Sigmoid colon (tissue), 7 donors: ENCODE data around the gene APLNR. TPM values are rescaled to one million over a fixed set of nuclear protein-coding genes. Genes with fewer than 3 reads are reported as not detected.
A peak's percentile ranks its signal among the peaks of the same experiment; 100 is the strongest.

ENCODE experiments used
- DNase-seq: peaks from one replicate; pipeline ENCODE4 v3.0.0-alpha.2; 2019
- H3K27ac ChIP-seq, 4 donors: fragments of 200-600 bp; sonication (generic); one replicate each; pipeline ENCODE4 v1.5.1; 2016 to 2019; ENCODE audit warnings: mild to moderate bottlenecking in 1 of 4
- H3K27me3 ChIP-seq, 3 donors: fragments of 200-600 bp; sonication (generic); one replicate each; pipeline ENCODE4 v1.5.1; 2019; ENCODE audit warnings: mild to moderate bottlenecking in 1 of 3
- H3K36me3 ChIP-seq, 4 donors: fragments of 200-600 bp; sonication (generic); one replicate each; pipeline ENCODE4 v1.5.1; 2016 to 2019
- H3K4me1 ChIP-seq, 4 donors: fragments of 200-600 bp; sonication (generic); one replicate each; pipeline ENCODE4 v1.5.1; 2017 to 2019
- H3K4me3 ChIP-seq, 4 donors: fragments of 200-600 bp; sonication (generic); one replicate each; pipeline ENCODE4 v1.5.1; 2017 to 2019; ENCODE audit warnings: mild to moderate bottlenecking in 2 of 4, moderate library complexity in 1 of 4
- H3K9me3 ChIP-seq, 4 donors: fragments of 200-600 bp in 3 of 4; sonication (generic) in 3 of 4; one replicate each; pipeline versions ENCODE4 v1.5.1 to v1.6.1; 2013 to 2019
- CTCF ChIP-seq, 4 experiments: fragments of 450-650 bp in 3 of 4; fragments of 200-600 bp in 1 of 4; IDR thresholded peaks; one replicate each; pipeline ENCODE4 v1.5.1; 2016 to 2019; ENCODE audit warnings: antibody characterized with exemption in 4 of 4, mild to moderate bottlenecking in 3 of 4, moderate library complexity in 2 of 4
- EP300 ChIP-seq, 4 donors: sonication (generic); formaldehyde crosslinking; IDR thresholded peaks; one replicate each; pipeline ENCODE4 v1.6.1; 2017; ENCODE audit warnings: antibody characterized with exemption in 4 of 4
- POLR2A ChIP-seq, 2 donors: fragments of 450-650 bp; IDR thresholded peaks; one replicate each; pipeline ENCODE4 v1.6.1; 2016; ENCODE audit warnings: antibody characterized with exemption in 2 of 2, mild to moderate bottlenecking in 2 of 2, moderate library complexity in 2 of 2
- POLR2AphosphoS5 ChIP-seq, 4 donors: sonication (generic); formaldehyde crosslinking; IDR thresholded peaks; one replicate each; pipeline ENCODE4 v1.6.1; 2017; ENCODE audit warnings: antibody characterized with exemption in 4 of 4
- WGBS, 2 donors: extraction: QIAGEN DNeasy Blood & Tissue Kit; methylation state at CpG; one replicate each; pipeline ENCODE4 v1.1.7; 2013; 5-methylcytosine and 5-hydroxymethylcytosine counted together
- intact Hi-C: fragments of 100-400 bp; cut with DNase I; formaldehyde crosslinking; loops from one replicate; pipeline ENCODE4 v1.15.1; 2023
- polyA plus RNA-seq, 3 donors: library from polyadenylated mRNA; stranded (reverse); fragments of 200-250 nt; gene quantifications; one replicate each; pipeline ENCODE4 v1.2.3, GENCODE V29; 2013
- total RNA-seq, 4 donors: library from RNA; depleted of rRNA; stranded (reverse); fragments of >200 nt; gene quantifications; one replicate each; pipeline ENCODE4 v1.1.0, GENCODE V29; 2016
- donor health status: healthy with polysubstance abuse.
- donor health status: Bipolar disorder and iron deficiency.
- donor health status: healthy.

APLNR gene
- total and polyA plus RNA-seq, 7 donors: under 0.01 to 2.6 (median 0.71) TPM

GRCh38 chr11:57248780-57249383 is 11.8 kb upstream of the APLNR start:
- Histone ChIP-seq H3K4me1 (peaks cover 0 to 8% (median 4%) of the 10 kb centered on the region in 4 donors), H3K4me3 (no peak overlapping the region), H3K9me3 (no peaks in the 10 kb centered on the region), H3K36me3 (no peaks in the 10 kb centered on the region), H3K27me3 (no peaks in the 10 kb centered on the region), H3K27ac (peak overlapping the region in 1 of 4 donors; percentile 35)
- 29 to 33% methylated on average over 9 of the region's 9 CpGs for WGBS, 2 donors
- TF ChIP-seq POLR2AphosphoS5 (IDR thresholded peaks at IDR 0.05) (no peak), CTCF (IDR thresholded peaks at IDR 0.05) (peak; percentile 30 to 58 (median 41)), EP300 (IDR thresholded peaks at IDR 0.05) (no peak), POLR2A (IDR thresholded peaks at IDR 0.05) (no peak)
- DNase-seq: peak; percentile 79
- intact Hi-C loops: loop anchor here (2.0 kb wide), 2 partner anchors 118 to 132 kb away; no protein-coding TSS in a partner anchor

GRCh38 chr11:57244911-57245310 is 7.9 kb upstream of the APLNR start:
- H3K27me3 ChIP-seq: no peaks in the 10 kb centered on the region
- peaks cover 0 to 17% (median 6%) of the 10 kb centered on the region in 4 donors for H3K4me1 ChIP-seq
- no peaks in the 10 kb centered on the region for H3K36me3 ChIP-seq
- TF ChIP-seq EP300 (IDR thresholded peaks at IDR 0.05) (no peak), CTCF (IDR thresholded peaks at IDR 0.05) (no peak), POLR2A (IDR thresholded peaks at IDR 0.05) (no peak), POLR2AphosphoS5 (IDR thresholded peaks at IDR 0.05) (no peak)
- no peak overlapping the region for H3K4me3 ChIP-seq
- 49 to 92% methylated on average over 3 of the region's 3 CpGs for WGBS, 2 donors
- no peak overlapping the region for H3K27ac ChIP-seq
- H3K9me3 ChIP-seq: no peaks in the 10 kb centered on the region
- DNase-seq: no peak
- intact Hi-C loops: no loop called here

- Histone ChIP-seq H3K4me3 (no peak overlapping the region), H3K36me3 (no peaks in the 10 kb centered on the region), H3K9me3 (no peaks in the 10 kb centered on the region), H3K4me1 (peaks cover 0 to 14% (median 6%) of the 10 kb centered on the region in 4 donors), H3K27me3 (no peaks in the 10 kb centered on the region), H3K27ac (no peak overlapping the region)
- 74 to 77% methylated on average over 2 of the region's 2 CpGs for WGBS, 2 donors
- intact Hi-C loops: no loop called here
- DNase-seq: no peak
- TF ChIP-seq CTCF (IDR thresholded peaks at IDR 0.05): no peak
- TF ChIP-seq EP300 (IDR thresholded peaks at IDR 0.05): no peak
- no peak for TF ChIP-seq POLR2AphosphoS5 (IDR thresholded peaks at IDR 0.05)
These were observed 4.4 kb upstream of the APLNR start for GRCh38 chr11:57241353-57241972.

GRCh38 chr11:57240757-57241156 is 3.7 kb upstream of the APLNR start:
- no peaks in the 10 kb centered on the region for H3K9me3 ChIP-seq
- H3K36me3 ChIP-seq: no peaks in the 10 kb centered on the region
- intact Hi-C loops: no loop called here
- DNase-seq: no peak
- 55 to 84% methylated on average over 5 of the region's 5 CpGs for WGBS, 2 donors
- no peak for TF ChIP-seq POLR2AphosphoS5 (IDR thresholded peaks at IDR 0.05)
- TF ChIP-seq CTCF (IDR thresholded peaks at IDR 0.05): no peak
- no peak for TF ChIP-seq POLR2A (IDR thresholded peaks at IDR 0.05)
- no peak for TF ChIP-seq EP300 (IDR thresholded peaks at IDR 0.05)
- H3K27me3 ChIP-seq: no peaks in the 10 kb centered on the region
- H3K4me3 ChIP-seq: no peak overlapping the region
- no peak overlapping the region for H3K27ac ChIP-seq
- peaks cover 0 to 14% (median 6%) of the 10 kb centered on the region in 4 donors for H3K4me1 ChIP-seq
